ENCODE measurements around the gene C2CD4C.

- TF ChIP-seq CTCF (IDR thresholded peaks at IDR 0.05) (no peak), ZFX (IDR thresholded peaks at IDR 0.05; ENCODE audit: borderline replicate concordance) (no peak)
Measured at GRCh38 chr19:415292-415691, 6.3 kb upstream of the C2CD4C start.
